C4-2B (cell line): ENCODE measurements around the gene ITGA3.

Source experiments
- H3K27ac ChIP-seq: fragments of 450-650 bp; 2 replicates; pipeline ENCODE4 v1.5.1; 2017
- CTCF ChIP-seq: fragments of 450-650 bp; conservative IDR thresholded peaks from 2 replicates; pipeline ENCODE4 v1.5.1; 2017; ENCODE audit warnings: mild to moderate bottlenecking
- ZFX ChIP-seq: fragments of 450-650 bp; IDR thresholded peaks from 2 replicates; pipeline ENCODE4 v1.6.1; 2017

Gene ITGA3

GRCh38 chr17:50094243-50094752, 38.4 kb downstream of the ITGA3 start:
- peak overlapping the region; percentile 73; the same call in 1 of the 2 replicates for H3K27ac ChIP-seq
- TF ChIP-seq ZFX (no peak), CTCF (peak; percentile 96)

- TF ChIP-seq ZFX, result peak; percentile 49; the same call in 1 of the 2 replicates
- TF ChIP-seq CTCF, result no peak
- H3K27ac ChIP-seq, result peak within 1 kb of the TSS; percentile 73
Observed at GRCh38 chr17:50094753-50095619, 39.1 kb downstream of the ITGA3 start, which contains the start of gene PDK2. TSS of gene PDK2 (plus strand) at chr17:50095351. CDS start at chr17:50095436, 85 bp downstream.

GRCh38 chr17:50095626-50096037, 39.7 kb downstream of the ITGA3 start:
- H3K27ac ChIP-seq, result peak overlapping the region; percentile 73
- TF ChIP-seq CTCF, result no peak
- TF ChIP-seq ZFX, result no peak

- no peak for TF ChIP-seq CTCF
- no peak for TF ChIP-seq ZFX
- H3K27ac ChIP-seq, result peak overlapping the region; percentile 73
Observed at GRCh38 chr17:50096092-50096491, 40.2 kb downstream of the ITGA3 start.

GRCh38 chr17:50096758-50097157, 40.8 kb downstream of the ITGA3 start:
- no peak for TF ChIP-seq ZFX
- no peak for TF ChIP-seq CTCF
- H3K27ac ChIP-seq, result no peak overlapping the region

GRCh38 chr17:50097455-50097854, 41.5 kb downstream of the ITGA3 start:
- no peak overlapping the region for H3K27ac ChIP-seq
- TF ChIP-seq CTCF (no peak), ZFX (no peak)

- TF ChIP-seq ZFX, result no peak
- no peak for TF ChIP-seq CTCF
Observed at GRCh38 chr17:50097926-50098325, 42.0 kb downstream of the ITGA3 start.

More at GRCh38 chr17:50097926-50098325, 42.0 kb downstream of the ITGA3 start:
- no peak overlapping the region for H3K27ac ChIP-seq
